ENCODE results near the gene BCAT1.

BCAT1 gene

DNA sequence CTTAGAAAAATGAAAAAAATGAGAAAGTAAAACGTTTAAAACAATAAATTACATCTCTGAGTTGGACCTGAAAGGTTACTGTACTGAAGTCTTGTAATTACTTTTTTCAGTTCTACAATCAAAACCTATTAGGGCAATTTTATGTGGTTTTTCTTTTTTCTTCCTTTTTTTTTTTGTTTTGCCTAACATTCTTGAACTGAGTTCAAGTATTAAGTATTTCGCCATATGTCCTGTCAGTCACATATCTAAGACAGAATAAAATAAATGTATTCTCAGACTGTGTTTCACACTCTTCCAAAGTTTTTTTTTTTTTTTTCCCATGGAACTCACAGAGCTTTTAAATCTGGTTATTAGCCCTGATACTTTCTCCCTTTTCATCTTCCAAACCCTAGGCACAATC is 172.0 kb downstream of the BCAT1 start:
- DNase-seq (ENCODE audit: low read depth in 2 of 2), result peak; percentile 49 to 64
- H3K4me3 ChIP-seq (replicated peaks in 1 of 2; ENCODE audit: low read depth in 2 of 2, low read length in 2 of 2), result no peak overlapping the region
- TF ChIP-seq, protein P1, sequence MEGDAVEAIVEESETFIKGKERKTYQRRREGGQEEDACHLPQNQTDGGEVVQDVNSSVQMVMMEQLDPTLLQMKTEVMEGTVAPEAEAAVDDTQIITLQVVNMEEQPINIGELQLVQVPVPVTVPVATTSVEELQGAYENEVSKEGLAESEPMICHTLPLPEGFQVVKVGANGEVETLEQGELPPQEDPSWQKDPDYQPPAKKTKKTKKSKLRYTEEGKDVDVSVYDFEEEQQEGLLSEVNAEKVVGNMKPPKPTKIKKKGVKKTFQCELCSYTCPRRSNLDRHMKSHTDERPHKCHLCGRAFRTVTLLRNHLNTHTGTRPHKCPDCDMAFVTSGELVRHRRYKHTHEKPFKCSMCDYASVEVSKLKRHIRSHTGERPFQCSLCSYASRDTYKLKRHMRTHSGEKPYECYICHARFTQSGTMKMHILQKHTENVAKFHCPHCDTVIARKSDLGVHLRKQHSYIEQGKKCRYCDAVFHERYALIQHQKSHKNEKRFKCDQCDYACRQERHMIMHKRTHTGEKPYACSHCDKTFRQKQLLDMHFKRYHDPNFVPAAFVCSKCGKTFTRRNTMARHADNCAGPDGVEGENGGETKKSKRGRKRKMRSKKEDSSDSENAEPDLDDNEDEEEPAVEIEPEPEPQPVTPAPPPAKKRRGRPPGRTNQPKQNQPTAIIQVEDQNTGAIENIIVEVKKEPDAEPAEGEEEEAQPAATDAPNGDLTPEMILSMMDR (IDR thresholded peaks at IDR 0.05; ENCODE audit: low read depth, low read length), result no peak

DNA sequence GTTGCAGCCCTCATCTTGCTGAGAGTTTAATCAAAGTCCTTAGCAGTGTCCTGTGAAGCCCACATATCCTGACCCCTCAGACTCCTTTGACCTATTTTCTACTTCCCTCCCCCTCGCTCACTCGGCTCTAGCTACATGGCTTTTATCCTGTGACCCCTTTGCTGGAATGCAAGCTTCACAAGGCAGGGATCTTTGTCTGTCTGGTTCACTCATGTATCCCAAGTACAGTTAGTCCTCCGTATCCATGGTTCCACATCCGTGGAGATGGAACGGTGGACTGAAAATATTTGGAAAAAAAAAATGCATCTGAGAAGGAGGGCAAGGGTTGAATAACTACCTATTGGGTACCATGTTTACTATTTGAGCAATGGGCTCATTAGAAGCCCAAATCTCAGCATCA is 173.8 kb downstream of the BCAT1 start:
- TF ChIP-seq, protein P1 (IDR thresholded peaks at IDR 0.05; ENCODE audit: low read depth, low read length), result no peak
- DNase-seq (ENCODE audit: low read depth in 2 of 2), result no peak
- H3K4me3 ChIP-seq (replicated peaks in 1 of 2; ENCODE audit: low read depth in 2 of 2, low read length in 2 of 2), result no peak overlapping the region

DNA sequence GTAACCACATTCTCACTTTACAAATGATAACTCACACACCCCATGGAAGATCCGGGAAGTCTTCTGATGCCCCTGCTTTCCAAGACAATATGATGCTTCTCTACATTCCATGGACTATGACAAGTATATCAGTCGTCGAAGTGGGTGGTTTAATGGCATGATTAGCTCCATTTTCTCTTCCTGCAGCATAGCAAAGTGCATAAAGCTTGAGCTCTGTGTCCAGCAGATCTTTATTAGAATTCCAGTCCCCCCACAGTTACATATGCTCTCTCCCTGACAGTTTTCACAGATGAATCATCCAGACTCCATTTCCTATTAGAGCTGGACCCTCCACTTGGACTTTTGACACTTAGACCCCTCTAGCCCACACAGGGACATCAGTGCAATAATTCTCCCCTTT is 174.9 kb downstream of the BCAT1 start:
- no peak overlapping the region for H3K4me3 ChIP-seq (replicated peaks in 1 of 2; ENCODE audit: low read depth in 2 of 2, low read length in 2 of 2)
- TF ChIP-seq, protein P1 (IDR thresholded peaks at IDR 0.05; ENCODE audit: low read depth, low read length), result no peak
- DNase-seq (ENCODE audit: low read depth in 2 of 2), result no peak

DNA sequence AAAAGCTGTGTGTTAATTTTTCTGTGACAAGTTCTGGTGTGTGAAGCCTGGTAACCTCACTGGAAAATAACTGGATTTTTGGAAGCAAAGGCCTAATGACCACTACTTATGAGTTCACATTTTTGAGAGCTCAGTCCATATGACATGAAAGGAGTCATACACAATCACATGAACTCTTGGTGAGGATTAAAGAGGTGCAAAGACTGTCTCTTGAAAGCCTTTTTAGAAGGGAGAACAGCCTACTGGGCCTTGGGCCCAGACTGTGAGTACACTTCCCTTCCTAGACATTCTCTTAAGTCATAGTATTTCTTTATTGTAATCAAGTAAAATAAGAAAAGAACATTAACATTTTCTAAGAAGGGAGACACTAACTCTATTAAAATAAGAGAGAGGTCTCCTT is 176.1 kb downstream of the BCAT1 start:
- DNase-seq (ENCODE audit: low read depth in 2 of 2), result no peak
- TF ChIP-seq, protein P1 (IDR thresholded peaks at IDR 0.05; ENCODE audit: low read depth, low read length), result no peak
- no peak overlapping the region for H3K4me3 ChIP-seq (replicated peaks in 1 of 2; ENCODE audit: low read depth in 2 of 2, low read length in 2 of 2)

DNA sequence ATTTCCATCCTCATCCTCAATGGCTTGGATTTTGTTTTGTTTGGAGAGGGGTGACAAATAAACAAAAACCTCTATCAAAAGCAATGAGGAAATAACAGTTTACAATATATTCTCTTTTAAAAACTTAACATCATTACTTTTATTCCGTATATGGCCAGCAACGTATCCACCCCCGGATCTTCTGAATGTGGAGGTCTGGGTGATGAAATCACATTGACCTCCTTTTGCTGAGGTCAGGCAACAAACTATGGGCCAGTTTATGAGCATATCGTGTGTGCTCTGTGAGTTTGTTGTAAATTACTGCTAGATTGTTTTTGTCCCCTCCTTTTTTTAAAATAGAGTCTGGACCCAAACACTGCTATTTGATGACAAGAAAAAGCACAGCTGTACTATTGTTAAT is 178.1 kb downstream of the BCAT1 start:
- H3K4me3 ChIP-seq (replicated peaks in 1 of 2; ENCODE audit: low read depth in 2 of 2, low read length in 2 of 2), result no peak overlapping the region
- peak; percentile 44 to 53 for DNase-seq (ENCODE audit: low read depth in 2 of 2)
- TF ChIP-seq, protein P1 (IDR thresholded peaks at IDR 0.05; ENCODE audit: low read depth, low read length), result no peak

DNA sequence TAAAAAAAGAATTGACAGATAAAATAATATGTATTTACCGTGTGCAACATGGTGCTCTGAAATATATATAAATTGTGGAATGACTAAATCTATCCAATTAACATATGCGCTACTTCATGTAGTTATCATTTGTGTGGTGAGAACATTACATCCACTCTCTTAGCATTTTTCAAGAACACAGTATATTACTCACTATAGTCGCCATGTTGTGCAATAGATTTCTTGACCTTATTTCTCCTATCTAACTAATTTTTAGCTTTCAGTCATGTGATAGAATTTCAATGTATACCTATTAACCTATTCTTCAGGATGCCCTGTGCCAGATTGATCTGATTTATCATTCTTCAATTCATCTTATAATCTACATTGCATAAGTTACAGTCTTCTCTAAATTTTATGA is 178.6 kb downstream of the BCAT1 start:
- no peak overlapping the region for H3K4me3 ChIP-seq (replicated peaks in 1 of 2; ENCODE audit: low read depth in 2 of 2, low read length in 2 of 2)
- DNase-seq (ENCODE audit: low read depth in 2 of 2), result peak in 1 of 2 donors; percentile 55
- TF ChIP-seq, protein P1 (IDR thresholded peaks at IDR 0.05; ENCODE audit: low read depth, low read length), result no peak

DNA sequence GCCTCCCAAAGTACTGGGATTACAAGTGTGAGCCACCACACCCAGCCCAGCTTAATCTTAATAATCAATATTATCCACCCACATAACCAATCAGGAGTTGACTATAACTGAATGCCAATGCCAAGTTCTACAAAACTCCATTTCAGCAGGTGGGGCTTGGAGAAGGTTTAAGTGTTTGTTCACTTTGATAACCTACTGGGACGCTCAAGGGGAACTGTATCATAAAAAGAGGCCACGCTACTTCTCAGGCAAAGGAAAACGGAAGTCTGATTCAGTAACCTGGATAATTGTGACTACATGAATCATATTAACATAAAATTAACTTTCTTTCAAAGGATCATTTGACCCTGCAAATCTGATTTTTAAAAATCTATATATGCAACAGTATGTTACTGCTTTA is 179.2 kb downstream of the BCAT1 start:
- TF ChIP-seq, protein P1 (IDR thresholded peaks at IDR 0.05; ENCODE audit: low read depth, low read length), result no peak
- H3K4me3 ChIP-seq (replicated peaks in 1 of 2; ENCODE audit: low read depth in 2 of 2, low read length in 2 of 2), result no peak overlapping the region
- no peak for DNase-seq (ENCODE audit: low read depth in 2 of 2)
